ENCODE data around the gene PDE9A.

Gene PDE9A

GRCh38 chr21:42699196-42699595 lies 45.8 kb downstream of the PDE9A start:
- CTCF ChIA-PET: interaction anchor here (1.0 kb wide), 1 partner anchor 15 kb away, joined by 3 read pairs; no protein-coding TSS in a partner anchor

DNA sequence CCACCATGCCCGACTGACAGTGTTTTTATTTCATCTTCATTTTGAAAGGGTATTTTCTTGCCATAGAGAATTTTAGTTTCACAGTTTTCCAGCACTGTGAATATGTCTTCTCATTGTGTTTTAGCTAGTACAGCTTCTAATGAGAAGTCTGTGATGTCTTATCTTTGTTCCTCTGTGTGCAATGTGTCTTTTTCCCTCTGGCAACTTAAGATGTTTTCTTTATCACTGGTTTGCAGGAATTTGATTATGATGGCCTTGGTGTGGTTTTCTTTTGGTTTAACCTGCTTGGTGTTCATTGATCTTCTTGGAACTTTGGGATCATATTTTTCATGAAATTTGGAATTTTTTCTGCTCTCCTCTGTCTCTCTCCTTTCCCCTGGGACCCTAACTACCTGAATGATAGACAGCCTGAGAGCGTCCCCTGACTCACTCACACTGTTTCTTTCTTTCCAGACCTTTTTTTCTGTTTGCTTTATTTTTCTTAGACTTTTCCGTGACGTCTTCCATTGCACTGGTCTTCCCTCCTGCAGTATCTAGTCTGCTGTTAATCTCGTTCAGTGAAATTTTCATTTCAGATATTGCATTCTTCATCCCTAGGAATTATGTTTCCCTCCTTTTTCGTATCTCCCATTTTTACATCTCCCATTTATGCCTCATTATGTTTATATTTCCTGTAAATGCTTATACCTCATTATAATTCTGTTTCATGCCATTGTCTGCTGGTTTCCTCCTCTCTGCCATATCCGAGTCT lies 48.5 kb downstream of the PDE9A start:
- TF ChIP-seq ARNT (IDR thresholded peaks at IDR 0.05) (no peak), FOXA1 (IDR thresholded peaks at IDR 0.05) (no peak), L3MBTL2 (conservative IDR thresholded peaks at IDR 0.05) (no peak), CTBP1 (IDR thresholded peaks at IDR 0.05; ENCODE audit: borderline replicate concordance) (no peak), SP1 (IDR thresholded peaks at IDR 0.05) (no peak), TARDBP (IDR thresholded peaks at IDR 0.05) (no peak), SUZ12 (IDR thresholded peaks at IDR 0.05) (no peak), NFRKB (IDR thresholded peaks at IDR 0.05) (no peak), HDGF (IDR thresholded peaks at IDR 0.05; ENCODE audit: borderline replicate concordance) (no peak), ZNF384 (IDR thresholded peaks at IDR 0.05) (no peak), ELF4 (IDR thresholded peaks at IDR 0.05) (no peak), FOXM1 (IDR thresholded peaks at IDR 0.05; ENCODE audit: borderline replicate concordance) (no peak), PKNOX1 (IDR thresholded peaks at IDR 0.05) (no peak), FOXK2 (IDR thresholded peaks at IDR 0.05) (no peak), LEF1 (IDR thresholded peaks at IDR 0.05; ENCODE audit: borderline replicate concordance) (no peak), BHLHE40 (IDR thresholded peaks at IDR 0.05; ENCODE audit: borderline replicate concordance) (no peak)
- no peak for DNase-seq (ENCODE audit: extremely low spot score)
- POLR2A ChIA-PET: no interaction called here
- CTCF ChIA-PET: no interaction called here

More at GRCh38 chr21:42699196-42699595, 45.8 kb downstream of the PDE9A start:
- POLR2A ChIA-PET: no interaction called here
- no peak for TF ChIP-seq LEF1 (IDR thresholded peaks at IDR 0.05; ENCODE audit: borderline replicate concordance)
- no peak for TF ChIP-seq TARDBP (IDR thresholded peaks at IDR 0.05)
- no peak for TF ChIP-seq ZNF384 (IDR thresholded peaks at IDR 0.05)
- no peak for TF ChIP-seq ELF4 (IDR thresholded peaks at IDR 0.05)
- TF ChIP-seq CTBP1 (IDR thresholded peaks at IDR 0.05; ENCODE audit: borderline replicate concordance): no peak
- DNase-seq (ENCODE audit: extremely low spot score): no peak

- POLR2A ChIA-PET: no interaction called here
- no peak for TF ChIP-seq LEF1 (IDR thresholded peaks at IDR 0.05; ENCODE audit: borderline replicate concordance)
- TF ChIP-seq ARNT (IDR thresholded peaks at IDR 0.05): no peak
- TF ChIP-seq PKNOX1 (IDR thresholded peaks at IDR 0.05): no peak
- no peak for TF ChIP-seq FOXK2 (IDR thresholded peaks at IDR 0.05)
- TF ChIP-seq FOXM1 (IDR thresholded peaks at IDR 0.05; ENCODE audit: borderline replicate concordance): no peak
- TF ChIP-seq ZNF384 (IDR thresholded peaks at IDR 0.05): no peak
- no peak for TF ChIP-seq SP1 (IDR thresholded peaks at IDR 0.05)
- TF ChIP-seq BHLHE40 (IDR thresholded peaks at IDR 0.05; ENCODE audit: borderline replicate concordance): no peak
- no peak for TF ChIP-seq SUZ12 (IDR thresholded peaks at IDR 0.05)
- no peak for TF ChIP-seq CTBP1 (IDR thresholded peaks at IDR 0.05; ENCODE audit: borderline replicate concordance)
- no peak for TF ChIP-seq HDGF (IDR thresholded peaks at IDR 0.05; ENCODE audit: borderline replicate concordance)
- TF ChIP-seq TARDBP (IDR thresholded peaks at IDR 0.05): no peak
- no peak for TF ChIP-seq L3MBTL2 (conservative IDR thresholded peaks at IDR 0.05)
- no peak for TF ChIP-seq ELF4 (IDR thresholded peaks at IDR 0.05)
- TF ChIP-seq NFRKB (IDR thresholded peaks at IDR 0.05): no peak
- no peak for TF ChIP-seq FOXA1 (IDR thresholded peaks at IDR 0.05)
- DNase-seq (ENCODE audit: extremely low spot score): no peak
- CTCF ChIA-PET: no interaction called here
These were observed 49.3 kb downstream of the PDE9A start for GRCh38 chr21:42702720-42703119.

- POLR2A ChIA-PET: no interaction called here
- DNase-seq (ENCODE audit: extremely low spot score): no peak
- TF ChIP-seq BHLHE40 (IDR thresholded peaks at IDR 0.05; ENCODE audit: borderline replicate concordance) (no peak), ZNF384 (IDR thresholded peaks at IDR 0.05) (no peak), L3MBTL2 (conservative IDR thresholded peaks at IDR 0.05) (no peak)
- CTCF ChIA-PET: no interaction called here
These were observed 49.9 kb downstream of the PDE9A start for GRCh38 chr21:42703136-42703908.

DNA sequence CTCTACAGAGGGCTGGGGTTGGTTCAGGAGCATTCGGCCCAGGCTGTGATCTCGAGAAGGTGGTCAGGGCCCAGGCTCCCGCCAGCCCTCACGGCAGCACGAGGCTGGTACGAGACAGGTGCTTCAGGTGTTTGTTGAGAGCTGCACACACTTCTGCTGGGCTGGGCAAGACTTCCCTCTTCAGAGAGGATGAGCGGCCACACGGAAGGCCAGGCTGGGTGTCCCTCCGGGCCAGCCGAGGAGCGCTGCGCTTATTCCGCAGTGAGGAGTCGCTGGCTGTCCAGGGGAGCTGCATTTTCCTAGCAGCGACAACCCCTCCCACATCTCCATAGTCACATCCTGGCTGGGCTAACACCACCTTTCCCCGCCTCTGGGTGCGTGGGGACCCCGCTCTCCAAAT lies 50.5 kb downstream of the PDE9A start:
- ChIA-PET POLR2A (no interaction called here), CTCF (no interaction called here)
- no peak for DNase-seq (ENCODE audit: extremely low spot score)
- TF ChIP-seq ELF4 (IDR thresholded peaks at IDR 0.05) (no peak), CTBP1 (IDR thresholded peaks at IDR 0.05; ENCODE audit: borderline replicate concordance) (no peak), TARDBP (IDR thresholded peaks at IDR 0.05) (no peak), PKNOX1 (IDR thresholded peaks at IDR 0.05) (no peak), FOXK2 (IDR thresholded peaks at IDR 0.05) (no peak), FOXA1 (IDR thresholded peaks at IDR 0.05) (no peak)

- ChIA-PET CTCF (no interaction called here), POLR2A (no interaction called here)
- DNase-seq (ENCODE audit: extremely low spot score): no peak
- TF ChIP-seq SUZ12 (IDR thresholded peaks at IDR 0.05): no peak
- TF ChIP-seq FOXA1 (IDR thresholded peaks at IDR 0.05): no peak
- no peak for TF ChIP-seq FOXM1 (IDR thresholded peaks at IDR 0.05; ENCODE audit: borderline replicate concordance)
- TF ChIP-seq BHLHE40 (IDR thresholded peaks at IDR 0.05; ENCODE audit: borderline replicate concordance): no peak
- no peak for TF ChIP-seq TARDBP (IDR thresholded peaks at IDR 0.05)
- TF ChIP-seq ARNT (IDR thresholded peaks at IDR 0.05): no peak
- TF ChIP-seq SP1 (IDR thresholded peaks at IDR 0.05): no peak
- TF ChIP-seq PKNOX1 (IDR thresholded peaks at IDR 0.05): no peak
- TF ChIP-seq ZNF384 (IDR thresholded peaks at IDR 0.05): no peak
- no peak for TF ChIP-seq FOXK2 (IDR thresholded peaks at IDR 0.05)
- TF ChIP-seq ELF4 (IDR thresholded peaks at IDR 0.05): no peak
- no peak for TF ChIP-seq HDGF (IDR thresholded peaks at IDR 0.05; ENCODE audit: borderline replicate concordance)
- TF ChIP-seq NFRKB (IDR thresholded peaks at IDR 0.05): no peak
- no peak for TF ChIP-seq CTBP1 (IDR thresholded peaks at IDR 0.05; ENCODE audit: borderline replicate concordance)
- no peak for TF ChIP-seq LEF1 (IDR thresholded peaks at IDR 0.05; ENCODE audit: borderline replicate concordance)
These were observed 51.4 kb downstream of the PDE9A start for GRCh38 chr21:42704861-42705260.
